IPS DF 4.7 (cell line): Measurements from ENCODE around the gene BGN.

Experiments used
- DNase-seq: peaks from one replicate; pipeline ENCODE4 v3.0.0-alpha.2; 2013; ENCODE audit warnings: low spot score; ENCODE audit errors: extremely low read depth

BGN gene

DNA sequence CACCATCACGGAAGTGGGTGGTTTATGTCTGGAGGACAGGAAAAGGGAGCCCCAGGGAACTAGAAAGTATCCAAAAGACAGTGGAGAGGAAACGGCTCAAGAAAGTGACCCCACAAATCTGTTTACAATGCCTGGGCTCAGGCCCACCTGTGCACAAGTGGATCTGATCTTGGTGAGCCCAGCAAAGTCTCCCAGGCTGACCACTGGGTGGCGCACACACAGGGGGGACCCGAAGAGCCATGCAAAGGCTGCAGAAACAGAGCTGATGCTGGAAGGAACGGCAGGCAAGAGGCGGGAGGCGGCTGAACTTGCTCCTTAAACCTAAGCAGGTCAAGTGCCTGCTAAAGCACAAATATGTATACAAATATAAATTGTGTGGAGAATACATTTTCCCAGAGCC, 34.0 kb upstream of the BGN start:
- DNase-seq, result no peak

DNA sequence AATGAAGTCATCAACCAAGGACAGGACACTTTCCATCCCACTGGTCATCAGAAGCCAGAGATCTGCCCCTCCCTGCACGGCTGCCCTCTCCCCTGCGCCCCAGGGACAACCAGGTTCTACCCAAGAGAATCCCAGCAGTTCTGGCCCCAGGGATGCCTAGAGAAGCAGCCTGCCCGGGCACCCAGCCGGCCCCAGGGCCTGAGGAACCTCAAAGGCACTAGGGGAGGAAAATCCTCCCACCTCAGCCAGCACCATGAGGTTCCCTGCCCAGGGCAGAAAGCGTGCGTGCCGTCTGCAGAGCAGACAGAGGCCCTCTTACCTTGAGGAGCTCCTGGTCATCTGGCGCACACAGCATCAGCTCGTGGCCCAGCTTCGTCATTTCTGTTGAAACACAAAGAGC, 32.5 kb upstream of the BGN start:
- no peak for DNase-seq

DNA sequence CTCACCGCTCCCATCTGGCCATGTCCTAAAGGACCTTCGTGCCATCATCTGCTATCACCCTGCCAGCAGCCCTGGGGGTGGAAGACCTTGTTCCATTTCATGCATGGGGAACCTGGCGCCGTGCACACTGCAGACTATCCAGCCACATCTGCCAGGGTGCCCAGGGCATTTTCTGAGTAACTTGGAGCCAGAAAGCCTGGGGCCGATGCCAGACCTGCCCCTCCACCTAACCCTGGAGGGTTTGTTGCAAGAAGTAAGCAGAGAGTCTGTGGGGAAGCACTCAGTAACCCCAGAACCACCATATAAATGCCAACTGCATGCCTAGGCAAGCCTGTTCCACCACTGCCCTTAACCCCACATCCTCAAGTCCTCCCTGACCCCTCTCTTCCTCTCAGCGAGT, 31.7 kb upstream of the BGN start:
- DNase-seq, result no peak

DNA sequence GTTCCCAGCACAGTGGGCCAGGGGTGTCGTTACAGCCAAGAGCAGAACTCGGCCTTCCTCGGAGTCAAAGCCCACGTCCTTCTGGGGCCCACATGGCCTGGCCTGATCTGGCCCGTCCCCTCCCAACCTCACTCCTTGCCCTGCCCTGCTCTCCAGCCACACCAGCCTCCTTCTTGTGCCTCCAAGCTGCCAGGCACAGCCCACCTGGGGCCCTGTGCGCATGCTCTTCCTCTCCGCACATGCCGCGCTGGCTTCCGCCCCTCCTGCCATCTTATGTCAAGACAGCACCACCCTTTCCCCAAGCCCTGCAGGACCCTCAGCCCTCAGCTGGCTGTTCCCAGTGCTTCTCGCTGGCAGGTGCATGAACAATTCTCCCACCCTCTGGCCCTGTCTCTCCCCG, 31.2 kb upstream of the BGN start:
- DNase-seq, result no peak

DNA sequence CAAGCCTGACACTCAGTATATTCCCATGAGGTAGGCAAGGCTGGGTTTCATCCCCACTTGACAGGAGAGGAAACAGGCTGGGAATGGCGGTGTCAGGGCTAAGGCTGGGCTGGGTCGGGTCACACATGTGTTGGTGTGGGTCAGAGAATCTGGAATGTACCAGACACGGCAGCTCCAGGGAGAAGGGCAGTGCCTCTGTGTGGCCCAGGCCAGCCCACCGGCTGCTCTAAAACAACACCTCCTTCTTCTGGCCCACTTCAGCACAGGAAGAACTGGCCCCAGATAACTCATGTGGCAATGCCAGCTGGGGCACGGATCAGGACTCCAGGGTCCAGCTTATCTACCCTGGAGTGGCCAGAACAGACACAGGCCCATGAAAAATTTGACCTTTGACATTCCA, 30.7 kb upstream of the BGN start:
- DNase-seq, result no peak

DNA sequence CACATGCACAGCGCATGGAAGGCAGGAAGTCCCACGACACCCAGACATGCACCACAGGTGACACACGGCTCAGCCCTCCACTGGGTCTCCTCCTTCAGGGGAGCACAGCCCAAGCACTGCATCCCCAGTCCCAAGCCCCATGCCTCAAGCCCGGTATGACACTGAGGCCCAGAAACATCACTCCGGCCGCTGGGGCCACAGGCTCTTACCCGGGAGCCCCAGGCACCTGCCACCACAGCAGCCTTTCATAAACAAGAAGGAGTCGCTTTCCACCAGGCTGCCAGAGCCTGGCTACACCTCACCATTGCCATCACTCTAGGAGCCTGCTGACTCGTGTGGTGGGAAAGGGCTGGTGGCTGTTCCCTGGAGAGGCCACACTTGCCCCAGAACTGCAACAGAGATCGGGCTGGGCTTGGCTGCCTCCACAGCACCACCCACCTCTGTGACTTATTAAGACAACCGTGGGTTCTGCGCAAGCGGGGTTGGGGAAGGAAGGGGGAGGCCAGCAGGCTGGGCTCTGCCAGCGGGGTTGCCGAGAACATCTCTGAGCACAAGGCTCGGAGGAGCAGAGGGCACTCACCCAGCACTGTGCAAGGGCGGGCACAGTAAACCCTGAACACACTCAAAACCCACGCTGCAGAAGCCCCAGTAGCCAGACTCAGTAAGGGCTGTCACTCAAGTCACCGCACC, 28.9 kb upstream of the BGN start:
- no peak for DNase-seq

DNA sequence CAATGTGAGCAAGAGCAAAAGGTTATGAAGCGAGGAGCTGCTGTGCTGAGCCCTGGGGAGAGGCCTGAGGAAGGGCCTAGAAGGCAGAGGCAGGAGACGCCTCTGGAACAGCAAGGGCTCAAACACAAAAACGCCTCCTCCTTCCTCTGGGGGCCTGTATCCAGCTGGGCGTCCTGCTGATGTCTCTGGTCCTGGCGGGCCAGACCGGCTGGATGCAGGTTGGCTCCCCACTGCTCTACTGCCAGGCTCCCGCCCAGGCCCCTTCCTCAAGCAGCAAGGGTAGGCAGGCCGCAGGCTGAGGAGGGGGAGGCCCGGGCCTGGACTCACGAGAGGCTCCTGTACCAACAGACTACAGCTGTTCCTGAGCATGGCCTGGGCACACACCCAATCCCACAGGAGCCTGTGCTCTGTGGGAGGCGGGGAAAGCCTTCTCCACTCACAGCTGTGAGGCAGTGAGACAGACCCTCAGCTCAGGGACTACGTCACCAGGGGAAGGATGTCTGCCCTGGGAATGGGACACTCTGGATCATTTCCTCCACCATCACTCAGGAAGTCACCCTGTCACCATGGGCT, 26.7 kb upstream of the BGN start:
- DNase-seq, result no peak

DNA sequence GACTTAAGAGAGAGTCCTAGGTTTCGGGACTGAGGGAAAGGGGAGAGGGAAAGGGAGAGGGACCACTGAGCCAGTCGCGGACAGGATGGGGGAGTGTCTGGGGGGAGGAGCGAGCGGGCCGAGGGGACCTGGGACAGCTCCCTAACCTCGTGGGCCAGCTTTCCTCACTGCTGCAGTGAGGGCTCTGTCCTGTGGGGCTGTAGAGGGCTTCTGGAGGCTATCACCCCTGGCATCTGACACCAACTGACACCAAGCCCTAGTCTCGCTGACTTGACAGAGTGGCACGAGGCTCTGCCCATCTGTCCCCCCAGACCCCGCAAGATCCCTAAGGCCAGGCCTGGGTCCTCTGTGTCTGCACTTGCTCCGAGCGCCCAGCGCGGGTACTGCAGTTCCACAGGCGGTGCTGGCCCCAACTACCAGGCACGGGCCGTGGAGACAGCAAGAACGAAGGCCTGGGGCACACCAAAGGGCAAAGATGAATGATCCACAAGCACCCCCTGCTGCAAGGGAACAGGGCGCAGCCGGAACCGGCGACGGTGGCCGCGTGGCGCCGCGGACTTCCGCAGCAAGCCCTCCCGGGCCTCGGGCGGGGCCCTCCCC, 24.9 kb upstream of the BGN start:
- no peak for DNase-seq

DNA sequence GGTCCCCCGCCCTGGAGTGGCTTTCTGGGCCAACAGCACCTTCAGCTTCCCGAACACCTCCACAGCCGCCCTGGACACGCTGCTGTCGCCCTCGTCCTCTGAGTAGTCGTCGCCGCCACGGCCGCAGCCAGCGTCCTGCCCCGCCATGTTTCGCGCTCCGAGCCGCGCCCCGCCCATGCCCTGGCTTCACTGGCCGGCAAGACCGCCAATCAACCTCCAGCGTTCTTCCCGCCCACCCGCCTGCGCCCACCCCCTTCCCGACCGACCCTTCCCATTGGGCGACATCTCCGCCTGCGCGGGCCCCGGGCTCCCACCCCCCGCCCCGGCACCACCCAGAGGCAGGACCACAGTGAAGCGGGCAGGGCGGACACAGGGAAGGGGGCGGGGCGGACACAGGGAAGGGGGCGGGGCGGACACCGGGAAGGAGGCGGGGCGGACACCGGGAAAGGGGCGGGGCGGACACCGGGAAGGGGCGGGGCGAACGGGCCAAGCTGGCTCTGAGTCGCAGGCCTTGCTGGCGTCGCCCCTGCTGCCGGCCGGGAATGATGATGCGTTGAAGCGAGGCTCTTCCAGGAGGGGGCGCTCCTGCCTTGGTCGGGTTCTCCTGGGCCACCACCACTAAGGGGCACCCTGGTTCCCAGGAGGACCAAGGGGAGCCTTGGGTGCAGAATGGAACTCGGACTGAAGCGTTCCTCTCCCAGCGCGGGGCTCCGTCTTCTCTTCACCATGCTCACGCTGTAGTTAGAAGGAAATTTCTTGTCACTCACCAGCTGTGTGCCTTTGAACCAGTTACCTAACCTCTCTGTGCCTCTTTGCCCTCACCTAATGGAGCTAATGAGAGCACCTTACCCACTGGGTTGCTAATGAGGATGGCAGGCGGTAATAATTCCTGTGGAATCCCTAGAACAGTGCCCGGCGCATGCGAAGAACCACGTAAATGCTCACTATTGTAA, 24.1 kb upstream of the BGN start, which contains the start of gene HAUS7:
TSS of gene HAUS7 (minus strand) at position 166 of the 953 bp plus-strand sequence. CDS start at position 147, 19 bp downstream.
- no peak for DNase-seq

DNA sequence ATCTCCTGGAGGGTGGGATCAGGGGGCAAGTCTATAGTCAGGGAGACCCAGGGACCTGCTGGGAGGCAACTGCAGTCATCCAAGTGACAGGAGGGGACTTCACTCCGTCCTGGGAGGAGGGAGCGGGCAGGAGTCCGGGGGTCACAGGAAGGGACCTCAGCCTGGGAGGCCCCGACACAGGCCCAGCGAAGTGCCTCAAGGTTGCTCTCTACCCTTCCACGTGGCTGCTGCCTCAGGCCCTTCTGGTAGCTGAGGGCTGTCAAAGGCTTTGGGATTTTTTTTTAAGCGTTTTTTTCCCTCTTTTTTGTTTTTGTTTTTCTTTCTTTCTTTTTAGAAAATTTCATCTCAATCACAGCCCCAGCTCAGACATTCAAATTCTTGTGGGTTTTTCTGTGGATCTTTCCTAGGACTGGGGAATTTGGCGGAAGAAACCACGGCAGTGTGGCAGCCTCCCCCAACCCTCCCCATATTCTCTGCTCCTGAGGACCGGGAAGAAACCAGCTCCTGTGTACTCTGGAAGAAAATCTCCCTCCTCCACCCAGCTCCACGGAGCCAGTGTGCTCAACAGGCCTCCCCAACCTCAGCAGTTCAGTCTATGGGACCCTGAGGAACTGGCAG, 23.0 kb upstream of the BGN start:
- no peak for DNase-seq

DNA sequence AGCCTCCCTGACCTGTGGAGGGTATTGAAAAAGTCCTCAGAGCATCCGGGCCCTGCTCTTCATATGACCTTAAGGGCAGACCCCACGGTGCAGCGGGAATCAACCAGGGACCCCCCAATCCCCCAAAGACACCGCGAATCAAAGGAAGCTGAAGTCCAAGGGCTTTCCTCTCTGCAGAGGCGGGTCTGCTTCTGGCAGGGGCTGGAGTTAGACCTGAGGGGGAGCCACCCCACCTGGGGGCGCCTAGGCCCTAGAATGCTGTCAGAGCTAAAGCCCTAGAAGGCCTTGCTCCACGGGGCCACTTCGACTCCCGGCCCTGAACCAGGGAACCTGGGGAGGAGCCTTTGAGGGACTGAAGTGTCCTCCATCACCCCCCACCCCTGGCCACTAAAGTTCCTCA, 21.7 kb upstream of the BGN start:
- DNase-seq, result no peak

DNA sequence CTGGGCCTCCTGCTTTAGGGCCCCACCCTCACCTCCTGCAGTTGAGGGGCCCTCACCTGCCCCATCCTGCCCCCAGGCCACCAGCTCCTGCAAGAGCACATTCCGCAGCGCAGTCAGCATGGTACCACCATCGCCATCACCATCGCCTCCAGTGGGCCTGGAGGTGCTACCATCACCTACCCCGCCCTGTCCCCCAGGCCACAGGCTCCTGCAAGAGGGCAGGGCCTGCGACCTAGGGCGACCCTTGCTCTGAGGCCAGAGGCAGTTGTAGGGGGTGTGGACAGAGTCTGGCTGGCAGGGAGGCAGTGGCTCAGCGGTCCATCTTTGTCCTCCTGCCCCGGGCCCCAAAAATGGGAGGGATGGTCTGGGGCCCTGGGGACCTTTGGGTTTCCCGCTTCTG, 20.5 kb upstream of the BGN start:
- no peak for DNase-seq

DNA sequence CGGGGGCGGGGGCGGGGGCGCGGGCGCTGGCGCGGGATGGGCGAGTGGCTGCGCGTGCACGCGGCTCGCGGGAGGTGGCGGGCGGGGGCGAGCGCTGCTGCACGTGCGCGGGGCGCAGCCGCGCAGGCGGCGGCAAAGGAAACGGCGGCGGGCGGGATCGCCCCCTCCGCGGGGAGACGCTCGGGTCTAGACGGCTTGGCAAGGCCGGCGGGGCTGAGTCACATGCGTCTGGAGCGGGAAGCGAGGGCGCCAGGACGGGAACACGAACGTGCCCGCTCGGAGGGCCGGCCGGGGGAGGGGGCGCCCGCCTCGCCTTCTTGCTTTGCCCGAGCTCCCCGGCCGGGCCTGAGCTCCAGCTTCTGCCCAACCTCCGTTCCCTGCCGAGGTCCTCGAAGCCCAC, 20.1 kb upstream of the BGN start:
- DNase-seq, result no peak

DNA sequence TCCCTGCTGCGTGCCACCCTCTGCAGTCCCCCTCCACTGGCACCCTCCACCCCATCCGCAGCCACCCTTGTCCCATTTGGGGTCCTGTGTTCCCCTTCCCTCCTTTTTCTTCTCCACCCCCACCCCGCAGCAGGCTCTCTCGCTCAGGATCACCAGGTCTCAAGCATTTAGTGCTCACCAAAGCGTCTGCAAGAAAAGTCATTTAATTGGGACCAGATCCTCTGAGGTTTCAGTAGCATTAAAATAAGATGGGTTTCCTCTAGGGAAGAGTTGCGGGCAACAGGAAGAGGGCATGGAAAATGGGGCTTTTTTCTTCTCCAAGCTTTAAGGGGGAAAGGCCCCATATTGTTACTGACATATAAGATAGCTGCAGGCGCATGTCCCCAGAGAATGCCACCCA, 19.5 kb upstream of the BGN start:
- DNase-seq, result no peak

DNA sequence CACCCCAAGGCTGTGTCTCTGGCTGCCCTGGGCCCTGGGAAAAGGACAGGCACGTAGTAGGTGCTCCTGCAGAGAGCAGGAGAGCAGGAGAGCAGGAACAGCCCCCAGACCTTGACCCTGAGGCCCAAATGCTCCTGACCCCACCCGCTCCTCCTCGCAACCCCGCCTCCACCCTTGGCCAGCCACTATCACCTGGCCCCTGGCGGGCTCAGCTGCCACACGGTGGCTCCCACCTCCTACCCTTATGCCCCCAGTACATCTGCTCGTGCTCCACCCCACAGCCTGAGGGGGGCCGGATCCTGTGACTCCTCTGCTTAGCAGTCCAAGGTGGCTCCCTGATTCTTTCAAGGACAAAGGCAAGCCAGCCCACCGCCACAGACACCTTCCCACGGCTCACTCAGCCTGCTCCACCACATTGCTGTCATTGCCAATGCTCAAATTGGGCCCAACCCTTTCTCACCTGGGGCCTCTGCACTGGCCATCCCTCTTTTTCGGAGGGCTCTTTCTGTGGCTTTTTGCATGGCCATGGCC, 19.0 kb upstream of the BGN start:
- DNase-seq, result no peak

DNA sequence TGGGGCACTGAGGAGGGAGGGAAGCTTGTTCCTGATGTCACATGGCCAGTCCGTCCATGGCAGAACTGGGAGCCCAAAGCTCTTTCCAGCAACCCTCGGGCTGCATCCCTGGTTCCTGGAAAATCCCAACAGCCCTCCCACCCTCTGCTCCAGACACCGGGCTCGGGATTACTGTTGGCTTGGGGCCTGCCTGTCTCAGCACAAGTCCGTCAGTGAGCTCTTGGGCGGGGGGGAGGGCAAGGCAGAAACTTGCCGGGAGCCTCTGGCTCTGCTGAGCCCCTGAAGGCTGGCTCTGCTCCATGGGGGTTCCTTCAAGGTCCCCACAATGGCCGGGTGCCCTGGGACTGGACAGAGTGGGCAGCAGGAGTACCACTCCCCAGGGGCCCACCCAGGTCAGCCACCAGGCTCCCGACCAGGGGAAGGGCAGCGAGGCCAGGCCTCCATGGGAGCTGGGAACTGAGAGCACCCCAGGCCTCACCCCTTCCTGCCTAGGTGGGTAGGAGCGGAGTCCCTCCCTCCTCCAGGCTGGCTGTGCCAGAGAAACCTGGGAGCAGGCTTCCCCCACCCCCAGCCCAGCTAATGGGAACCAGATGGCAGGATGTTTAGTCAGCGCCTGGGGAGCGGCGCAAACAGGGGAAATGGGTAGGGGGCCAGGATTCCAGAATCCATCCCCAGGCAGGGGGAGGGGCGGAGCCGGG, 18.0 kb upstream of the BGN start:
- no peak for DNase-seq

DNA sequence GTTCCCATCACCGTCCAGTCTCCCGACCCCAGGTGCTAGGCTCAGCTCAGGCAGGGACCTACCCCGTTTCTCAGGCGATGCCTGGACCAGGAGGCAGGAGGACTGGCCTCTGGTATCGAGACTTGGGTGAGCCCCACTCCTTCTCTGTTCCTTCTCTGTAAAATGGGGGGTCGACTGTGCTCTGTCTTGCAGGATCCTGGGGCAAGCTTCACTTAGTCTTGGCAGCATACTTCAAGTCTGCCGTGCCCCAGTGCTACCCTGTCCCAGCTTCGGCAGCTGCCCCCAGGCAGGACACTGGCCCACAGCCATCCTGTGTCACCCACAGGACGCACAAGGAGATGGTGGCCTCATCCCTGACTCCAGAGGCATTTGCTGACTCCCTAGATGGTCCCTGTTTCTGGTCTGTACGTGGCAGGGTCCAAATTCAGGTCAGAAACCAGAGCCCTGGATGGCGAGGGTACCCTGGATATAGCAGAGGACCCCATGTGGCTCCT, 17.4 kb upstream of the BGN start:
- DNase-seq, result no peak

DNA sequence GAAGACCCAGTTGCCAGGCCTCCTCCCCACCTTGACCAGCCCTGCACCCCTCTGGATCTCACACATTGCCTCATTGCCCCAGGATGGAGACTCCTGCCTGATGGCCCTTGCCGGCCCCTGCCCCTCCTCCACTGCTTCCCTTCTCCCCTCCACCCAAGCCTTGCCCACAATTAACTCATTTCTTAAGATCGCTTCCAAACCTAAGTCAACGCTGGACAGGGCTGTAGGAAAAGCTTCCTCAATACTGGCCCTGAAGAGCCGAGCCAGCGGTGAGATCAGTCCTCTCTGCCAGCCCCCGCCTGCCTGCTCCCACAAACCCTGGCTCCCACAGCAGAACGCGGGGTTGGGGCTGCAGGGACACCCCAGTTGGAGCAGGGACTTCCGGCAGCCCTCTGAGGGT, 16.9 kb upstream of the BGN start:
- DNase-seq, result no peak

DNA sequence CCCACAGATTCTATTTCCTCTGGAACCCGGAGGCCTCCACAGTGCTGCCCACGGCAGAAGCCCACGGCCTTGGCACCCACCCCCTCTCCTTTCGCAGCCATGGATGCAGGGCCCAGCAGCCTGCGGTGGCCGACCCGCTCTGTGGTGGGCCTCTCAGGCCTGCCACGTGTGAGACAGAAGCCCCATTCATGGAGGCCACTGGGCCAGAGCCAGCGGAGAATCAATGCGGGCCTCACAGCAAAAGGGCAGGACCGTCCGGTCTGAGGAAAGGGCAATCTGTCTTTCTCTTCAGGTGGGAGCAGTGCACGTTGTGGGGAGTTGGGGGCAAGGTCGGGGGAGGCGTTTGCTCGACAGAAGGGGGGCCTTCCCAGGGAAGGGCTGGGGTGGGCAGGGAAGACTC, 16.0 kb upstream of the BGN start:
- DNase-seq, result no peak

DNA sequence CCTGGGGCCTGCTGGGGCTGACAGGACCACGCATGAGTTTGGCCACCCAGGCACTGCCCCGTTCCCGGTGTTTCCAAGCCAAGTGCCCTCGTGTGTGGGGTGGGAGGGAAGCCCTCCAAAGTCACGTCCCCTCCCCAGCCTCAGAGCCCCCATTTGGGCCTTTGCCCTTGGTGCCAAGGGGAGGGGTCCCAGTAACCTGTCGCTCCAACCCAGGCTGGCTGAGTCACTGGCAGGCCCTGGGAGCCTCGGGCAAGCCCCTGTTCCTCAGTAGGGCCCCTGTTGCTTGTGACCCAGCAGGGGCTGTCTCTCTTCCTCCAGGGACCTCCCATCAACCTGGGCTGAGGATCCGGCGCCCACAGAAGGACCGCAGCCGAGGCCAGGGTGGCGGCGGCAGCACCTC, 13.7 kb upstream of the BGN start:
- no peak for DNase-seq
